Measurements from ENCODE around the gene CCDC34. TPM values are rescaled to one million over a fixed set of nuclear protein-coding genes. Genes with fewer than 3 reads are reported as not detected.

Gene CCDC34
- total RNA-seq, 6 donors from 2014 or later: 1.00 to 6.4 (median 1.6) TPM; not detected in 1

DNA sequence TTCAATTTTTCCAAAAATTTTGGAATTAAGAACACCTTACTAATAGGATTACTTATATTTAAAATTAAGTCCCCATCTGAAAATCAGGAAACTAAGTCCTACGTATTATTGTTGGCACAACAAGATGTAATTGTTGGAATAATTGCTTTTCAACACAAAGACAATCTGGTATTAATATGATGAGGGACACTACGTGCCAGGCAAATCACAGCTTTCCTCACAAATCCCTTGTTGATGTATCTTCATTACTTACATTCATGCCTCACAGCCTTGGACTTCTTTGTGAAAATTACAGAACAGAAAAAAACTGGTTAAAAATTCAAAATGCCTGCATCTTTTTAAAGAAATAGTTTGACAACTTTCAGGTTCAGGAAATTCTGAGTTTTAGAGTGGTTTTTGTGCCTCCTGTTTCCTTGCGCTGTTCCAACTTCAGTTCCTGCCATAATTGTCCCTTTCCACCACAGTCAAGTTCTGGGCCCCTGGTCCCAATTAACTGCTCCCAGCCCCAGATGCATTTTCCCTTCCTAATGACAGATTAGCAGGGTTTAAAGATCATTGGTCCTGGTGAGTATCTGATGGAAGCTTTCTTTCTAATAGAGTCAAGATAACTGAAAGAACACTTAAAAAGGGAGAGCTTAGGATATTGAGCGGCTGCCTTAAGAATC, 23.3 kb upstream of the CCDC34 start:
- H3K27ac ChIP-seq: no peak overlapping the region
- no peak for DNase-seq
- H3K4me3 ChIP-seq: no peak overlapping the region
- ATAC-seq (ENCODE audit: low FRiP score in 2 of 2): no peak
- 87 to 90% methylated on average over 4 of the region's 4 CpGs for WGBS, 2 donors
- H3K9me3 ChIP-seq: no peaks in the 10 kb centered on the region
- no peaks in the 10 kb centered on the region for H3K4me1 ChIP-seq
- no peaks in the 10 kb centered on the region for H3K27me3 ChIP-seq
- TF ChIP-seq EP300 (IDR thresholded peaks at IDR 0.05) (no peak), POLR2A (IDR thresholded peaks at IDR 0.05) (no peak)
- H3K36me3 ChIP-seq: peaks cover 0 to 4% (median 0%) of the 10 kb centered on the region in 4 donors

- H3K4me1 ChIP-seq: no peaks in the 10 kb centered on the region
- H3K4me3 ChIP-seq: no peak overlapping the region
- TF ChIP-seq CTCF (IDR thresholded peaks at IDR 0.05) (no peak), POLR2AphosphoS5 (IDR thresholded peaks at IDR 0.05) (no peak), POLR2A (IDR thresholded peaks at IDR 0.05) (no peak), EP300 (IDR thresholded peaks at IDR 0.05) (no peak)
- no peaks in the 10 kb centered on the region for H3K27me3 ChIP-seq
- DNase-seq: no peak
- ATAC-seq (ENCODE audit: low FRiP score in 2 of 2): peak in 1 of 2 donors; percentile 83
- no peaks in the 10 kb centered on the region for H3K9me3 ChIP-seq
- H3K36me3 ChIP-seq: peaks cover 0 to 4% (median 0%) of the 10 kb centered on the region in 4 donors
- WGBS, 2 donors: 60 to 76% methylated on average over 5 of the region's 5 CpGs
- no peak overlapping the region for H3K27ac ChIP-seq
Measured at GRCh38 chr11:27385245-27385644, 22.2 kb upstream of the CCDC34 start.

- ATAC-seq (ENCODE audit: low FRiP score in 2 of 2) (no peak), DNase-seq (no peak)
- TF ChIP-seq POLR2A (IDR thresholded peaks at IDR 0.05): no peak
- TF ChIP-seq CTCF (IDR thresholded peaks at IDR 0.05): no peak
- TF ChIP-seq EP300 (IDR thresholded peaks at IDR 0.05): no peak
- TF ChIP-seq POLR2AphosphoS5 (IDR thresholded peaks at IDR 0.05): no peak
- H3K27ac ChIP-seq: no peak overlapping the region
- no peak overlapping the region for H3K4me3 ChIP-seq
- no peaks in the 10 kb centered on the region for H3K27me3 ChIP-seq
- H3K9me3 ChIP-seq: no peaks in the 10 kb centered on the region
- peaks cover 0 to 4% (median 0%) of the 10 kb centered on the region in 4 donors for H3K36me3 ChIP-seq
- H3K4me1 ChIP-seq: no peaks in the 10 kb centered on the region
Measured at GRCh38 chr11:27384227-27384626, 21.2 kb upstream of the CCDC34 start.

DNA sequence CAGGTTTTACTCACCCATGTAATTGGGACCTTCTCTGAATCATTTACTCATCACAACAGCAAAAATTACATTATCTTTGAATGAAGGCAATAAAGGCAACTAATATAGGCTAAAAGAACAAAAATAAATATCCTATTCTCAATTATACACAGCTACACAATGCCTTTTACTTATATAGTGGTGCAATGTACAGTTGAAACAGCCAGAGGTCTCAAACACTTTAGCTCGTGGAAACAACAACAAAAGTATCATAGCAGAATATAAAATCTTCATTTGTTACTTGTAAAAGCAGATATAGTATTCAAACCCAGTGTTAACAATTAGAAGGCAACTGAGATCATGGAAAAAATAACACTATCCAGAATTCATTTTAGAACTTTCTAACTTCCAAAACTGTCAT, 20.6 kb upstream of the CCDC34 start:
- Histone ChIP-seq H3K27me3 (no peaks in the 10 kb centered on the region), H3K4me3 (no peak overlapping the region), H3K9me3 (no peaks in the 10 kb centered on the region), H3K36me3 (peaks cover 0 to 4% (median 0%) of the 10 kb centered on the region in 4 donors), H3K4me1 (no peaks in the 10 kb centered on the region), H3K27ac (no peak overlapping the region)
- no peak for ATAC-seq (ENCODE audit: low FRiP score in 2 of 2)
- TF ChIP-seq POLR2A (IDR thresholded peaks at IDR 0.05) (no peak), CTCF (IDR thresholded peaks at IDR 0.05) (no peak), EP300 (IDR thresholded peaks at IDR 0.05) (no peak), POLR2AphosphoS5 (IDR thresholded peaks at IDR 0.05) (no peak)
- no peak for DNase-seq
- 76 to 83% methylated on average over 1 of the region's 1 CpG for WGBS, 2 donors

DNA sequence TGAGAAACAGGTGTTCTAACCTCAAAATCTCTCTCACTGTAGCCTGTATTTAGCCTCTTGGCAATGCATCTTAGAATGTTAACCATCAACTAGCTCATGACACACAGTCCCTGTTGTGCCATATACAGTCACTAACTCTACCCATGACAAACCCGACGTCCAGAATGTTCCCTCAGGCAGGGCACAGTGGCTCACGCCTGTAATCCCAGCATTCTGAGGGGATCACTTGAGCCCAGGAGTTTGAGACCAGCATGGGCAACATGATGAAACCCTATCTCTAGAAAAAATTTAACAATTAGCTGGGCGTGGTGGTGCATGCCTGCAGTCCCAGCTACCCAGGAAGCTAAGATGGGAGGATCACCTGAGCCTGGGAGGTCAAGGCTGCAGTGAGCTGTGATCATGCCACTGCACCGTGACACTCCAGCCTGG, 18.2 kb upstream of the CCDC34 start:
- Histone ChIP-seq H3K27ac (no peak overlapping the region), H3K36me3 (peaks cover 0 to 4% (median 0%) of the 10 kb centered on the region in 4 donors), H3K4me1 (no peaks in the 10 kb centered on the region), H3K27me3 (no peaks in the 10 kb centered on the region), H3K9me3 (no peaks in the 10 kb centered on the region), H3K4me3 (no peak overlapping the region)
- 82 to 93% methylated on average over 5 of the region's 5 CpGs for WGBS, 2 donors
- no peak for TF ChIP-seq EP300 (IDR thresholded peaks at IDR 0.05)
- TF ChIP-seq POLR2AphosphoS5 (IDR thresholded peaks at IDR 0.05): no peak
- TF ChIP-seq CTCF (IDR thresholded peaks at IDR 0.05): no peak
- TF ChIP-seq POLR2A (IDR thresholded peaks at IDR 0.05): no peak
- ATAC-seq (ENCODE audit: low FRiP score in 2 of 2) (no peak), DNase-seq (no peak)

All from upper lobe of left lung (tissue), 6 donors.